ENCODE data around the gene ICAM2.

The ICAM2 gene

GRCh38 chr17:63960006-63960405 is 60.4 kb downstream of the ICAM2 start:
- Histone ChIP-seq H3K9me3 (ENCODE audit: severe bottlenecking) (no peaks in the 10 kb centered on the region), H3K4me3 (ENCODE audit: low read depth, low read length) (no peak overlapping the region), H3K27ac (no peak overlapping the region), H3K36me3 (no peaks in the 10 kb centered on the region), H3K27me3 (ENCODE audit: insufficient read depth, low read depth, severe bottlenecking) (no peaks in the 10 kb centered on the region)
- DNase-seq, result no peak
- TF ChIP-seq CTCF (IDR thresholded peaks at IDR 0.05; ENCODE audit: low read depth, low read length), result no peak

- no peak overlapping the region for H3K27ac ChIP-seq
- H3K9me3 ChIP-seq (ENCODE audit: severe bottlenecking), result no peaks in the 10 kb centered on the region
- no peak overlapping the region for H3K4me3 ChIP-seq (ENCODE audit: low read depth, low read length)
- H3K27me3 ChIP-seq (ENCODE audit: insufficient read depth, low read depth, severe bottlenecking), result no peaks in the 10 kb centered on the region
- DNase-seq, result no peak
- TF ChIP-seq CTCF (IDR thresholded peaks at IDR 0.05; ENCODE audit: low read depth, low read length), result no peak
- H3K36me3 ChIP-seq, result no peaks in the 10 kb centered on the region
Observed at GRCh38 chr17:63956296-63956920, 64.0 kb downstream of the ICAM2 start.

GRCh38 chr17:63955791-63956190 is 64.6 kb downstream of the ICAM2 start:
- no peak for TF ChIP-seq CTCF (IDR thresholded peaks at IDR 0.05; ENCODE audit: low read depth, low read length)
- H3K36me3 ChIP-seq, result no peaks in the 10 kb centered on the region
- no peak for DNase-seq
- no peak overlapping the region for H3K27ac ChIP-seq
- H3K9me3 ChIP-seq (ENCODE audit: severe bottlenecking), result no peaks in the 10 kb centered on the region
- no peaks in the 10 kb centered on the region for H3K27me3 ChIP-seq (ENCODE audit: insufficient read depth, low read depth, severe bottlenecking)
- H3K4me3 ChIP-seq (ENCODE audit: low read depth, low read length), result no peak overlapping the region

- Histone ChIP-seq H3K4me3 (ENCODE audit: low read depth, low read length) (no peak overlapping the region), H3K36me3 (no peaks in the 10 kb centered on the region), H3K27ac (no peak overlapping the region), H3K9me3 (ENCODE audit: severe bottlenecking) (no peaks in the 10 kb centered on the region), H3K27me3 (ENCODE audit: insufficient read depth, low read depth, severe bottlenecking) (no peaks in the 10 kb centered on the region)
- no peak for TF ChIP-seq CTCF (IDR thresholded peaks at IDR 0.05; ENCODE audit: low read depth, low read length)
- DNase-seq, result no peak
Observed at GRCh38 chr17:63955232-63955631, 65.2 kb downstream of the ICAM2 start.

GRCh38 chr17:63954402-63955063 is 65.9 kb downstream of the ICAM2 start:
- no peak for DNase-seq
- Histone ChIP-seq H3K27me3 (ENCODE audit: insufficient read depth, low read depth, severe bottlenecking) (no peaks in the 10 kb centered on the region), H3K27ac (no peak overlapping the region), H3K36me3 (no peaks in the 10 kb centered on the region), H3K4me3 (ENCODE audit: low read depth, low read length) (no peak overlapping the region), H3K9me3 (ENCODE audit: severe bottlenecking) (no peaks in the 10 kb centered on the region)
- no peak for TF ChIP-seq CTCF (IDR thresholded peaks at IDR 0.05; ENCODE audit: low read depth, low read length)

Measured in WERI-Rb-1 (cell line).